GM19397 (cell line): ENCODE results near the gene GOLGA8N.

Experiments
- ATAC-seq: cut with Tn5 transposase; IDR thresholded peaks from one replicate; pipeline ENCODE4 v1.9.1; 2021; ENCODE audit warnings: mild to moderate bottlenecking, moderate library complexity; ENCODE audit not compliant: unreplicated experiment

Gene GOLGA8N

DNA sequence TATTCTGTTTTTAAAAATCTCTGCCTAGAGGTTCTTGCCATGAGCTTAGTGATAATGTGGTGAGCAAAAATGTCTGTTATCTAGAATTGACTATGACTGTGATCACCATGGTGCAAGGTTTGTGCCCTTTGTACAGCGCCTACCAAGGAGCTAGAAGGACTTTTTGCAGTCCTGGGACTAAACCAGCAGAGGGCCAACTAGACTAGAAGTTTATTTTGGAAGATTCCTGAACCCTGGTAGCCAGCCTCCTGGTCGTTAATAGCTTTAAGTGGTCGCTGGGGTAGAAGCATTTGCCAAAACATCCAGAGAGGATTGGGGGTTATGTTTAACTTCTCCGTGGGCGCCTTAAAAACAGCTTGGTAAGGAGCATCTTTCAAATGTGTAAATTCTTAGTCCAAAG is 56.1 kb downstream of the GOLGA8N start:
- ATAC-seq, result no peak

- ATAC-seq, result peak; percentile 73
Measured at GRCh38 chr15:32651229-32651837, 58.1 kb downstream of the GOLGA8N start.

DNA sequence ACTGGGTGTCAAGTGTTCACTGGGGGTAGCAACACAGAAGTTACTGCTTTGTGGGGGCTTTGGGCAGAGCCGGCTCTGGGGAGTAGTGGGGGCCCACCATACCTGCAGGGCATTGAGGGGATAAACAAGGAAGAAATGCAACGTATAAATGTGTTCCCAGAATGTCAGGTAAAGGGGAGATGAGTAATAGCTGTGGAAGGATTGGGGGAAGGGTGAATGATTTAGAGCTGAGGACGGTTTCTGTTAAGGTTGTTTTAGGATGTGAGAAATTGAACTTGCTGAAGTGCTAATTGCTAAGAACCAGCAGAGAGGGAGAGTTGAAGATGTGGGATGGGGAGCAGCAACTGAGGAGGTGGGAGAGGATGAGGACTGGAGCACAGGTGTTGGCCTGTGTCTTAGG is 58.9 kb downstream of the GOLGA8N start:
- no peak for ATAC-seq

DNA sequence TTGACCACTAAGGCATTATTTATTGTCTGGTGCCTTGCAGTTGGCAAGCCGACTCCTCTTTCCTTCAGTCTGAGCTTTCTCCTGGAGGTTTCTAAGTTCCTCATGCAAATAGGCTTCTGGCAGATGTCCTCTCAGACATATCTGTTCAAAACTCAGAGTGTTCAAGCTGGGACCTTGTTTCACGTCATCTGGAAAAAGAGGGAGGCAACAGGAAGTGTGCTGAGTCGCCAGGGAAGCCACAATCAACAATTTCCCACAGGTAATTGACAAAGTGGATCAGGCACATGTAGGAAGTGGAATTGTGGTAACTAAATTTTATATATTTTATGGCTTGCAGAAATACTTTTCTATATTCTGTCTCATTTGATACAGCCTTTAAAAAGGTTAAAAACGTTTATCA is 62.8 kb downstream of the GOLGA8N start:
- ATAC-seq, result no peak

- no peak for ATAC-seq
Measured at GRCh38 chr15:32656496-32656895, 63.2 kb downstream of the GOLGA8N start.
